GM19240 (cell line): ENCODE data around the gene TBC1D2B.

Experiments
- DNase-seq: peaks from one replicate; pipeline ENCODE4 v3.0.0; 2011; ENCODE audit warnings: low spot score; ENCODE audit not compliant: insufficient read length

The TBC1D2B gene

GRCh38 chr15:78097667-78098066 lies 20.2 kb upstream of the TBC1D2B start:
- no peak for DNase-seq

GRCh38 chr15:78093242-78094020 lies 15.9 kb upstream of the TBC1D2B start:
- DNase-seq, result no peak

GRCh38 chr15:78092261-78093041 lies 14.9 kb upstream of the TBC1D2B start, which contains the start of gene SH2D7:
SH2D7 (plus strand) TSS chr15:78092561; CDS start chr15:78092585, 24 bp downstream.
- no peak for DNase-seq

- no peak for DNase-seq
Measured at GRCh38 chr15:78090422-78091063, 13.0 kb upstream of the TBC1D2B start.

GRCh38 chr15:78088773-78089080 lies 11.2 kb upstream of the TBC1D2B start:
- DNase-seq, result no peak

GRCh38 chr15:78087951-78088772 lies 10.7 kb upstream of the TBC1D2B start:
- DNase-seq, result peak; percentile 48

GRCh38 chr15:78085928-78086327 lies 8.4 kb upstream of the TBC1D2B start:
- DNase-seq, result no peak

GRCh38 chr15:78084449-78084750 lies 6.9 kb upstream of the TBC1D2B start:
- DNase-seq, result no peak

GRCh38 chr15:78083687-78084448 lies 6.4 kb upstream of the TBC1D2B start:
- peak; percentile 33 for DNase-seq

- no peak for DNase-seq
Measured at GRCh38 chr15:78083186-78083585, 5.7 kb upstream of the TBC1D2B start.

- no peak for DNase-seq
Measured at GRCh38 chr15:78082743-78083110, 5.2 kb upstream of the TBC1D2B start.

GRCh38 chr15:78082106-78082742 lies 4.7 kb upstream of the TBC1D2B start:
- no peak for DNase-seq

- DNase-seq, result no peak
Measured at GRCh38 chr15:78080088-78080460, 2.6 kb upstream of the TBC1D2B start.

- no peak for DNase-seq
Measured at GRCh38 chr15:78079298-78080087, 2.0 kb upstream of the TBC1D2B start.

GRCh38 chr15:78077871-78078210 lies 330 bp upstream of the TBC1D2B start:
- no peak for DNase-seq

- DNase-seq, result no peak
Measured at GRCh38 chr15:78076231-78077052, 1.1 kb downstream of the TBC1D2B start.

GRCh38 chr15:78075490-78076230 lies 1.9 kb downstream of the TBC1D2B start:
- DNase-seq, result no peak
